Testis (tissue), 2 donors: ENCODE data around the gene CALML5.

Source experiments
- POLR2A ChIP-seq: fragments of 450-650 bp; IDR thresholded peaks from one replicate; pipeline ENCODE4 v1.6.1; 2017; ENCODE audit warnings: antibody characterized with exemption, mild to moderate bottlenecking, moderate library complexity
- TF ChIP-seq, protein P1 (sequence below), 3 experiments: fragments of 450-650 bp in 2 of 3; fragments of 200-600 bp in 1 of 3; sonication (generic) in 1 of 3; IDR thresholded peaks; one replicate each; pipeline ENCODE4 v1.5.1; 2016 to 2019; ENCODE audit warnings: antibody characterized with exemption in 3 of 3, mild to moderate bottlenecking in 2 of 3, moderate library complexity in 1 of 3

DNA sequence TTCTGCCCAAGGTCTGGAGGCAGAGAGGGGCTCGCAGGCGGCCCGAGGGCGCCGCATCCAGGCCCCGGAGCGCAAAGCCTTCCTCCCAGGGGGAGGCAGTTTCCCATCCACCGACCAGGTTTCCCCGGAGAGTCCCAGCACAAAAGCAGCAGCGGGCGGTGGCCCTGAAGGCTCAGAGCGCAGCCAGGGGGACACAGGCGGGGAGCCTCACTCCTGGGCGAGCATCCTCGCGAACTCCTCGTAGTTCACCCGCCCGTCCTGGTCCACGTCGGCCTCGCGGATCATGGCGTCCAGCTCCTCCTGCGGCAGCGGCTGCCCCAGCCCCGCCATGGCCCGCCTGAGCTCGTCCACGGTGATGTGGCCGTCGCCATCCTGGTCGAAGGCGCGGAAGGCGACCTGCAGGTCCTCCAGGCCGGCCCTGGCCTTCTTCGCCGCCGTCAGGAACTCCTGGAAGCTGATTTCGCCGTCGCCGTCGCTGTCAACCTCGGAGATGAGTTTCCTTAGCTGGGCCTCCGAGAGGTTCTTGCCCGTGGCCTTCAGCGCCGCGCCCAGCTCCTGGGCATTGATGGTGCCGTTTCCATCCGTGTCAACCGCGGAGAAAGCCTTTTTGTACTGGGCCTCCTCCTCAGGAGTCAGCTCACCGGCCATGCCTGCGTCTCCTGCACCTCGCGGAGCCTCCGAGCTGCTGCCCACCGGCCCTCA lies 428 bp downstream of the CALML5 start:
- TF ChIP-seq POLR2A: no peak
- TF ChIP-seq, protein P1, sequence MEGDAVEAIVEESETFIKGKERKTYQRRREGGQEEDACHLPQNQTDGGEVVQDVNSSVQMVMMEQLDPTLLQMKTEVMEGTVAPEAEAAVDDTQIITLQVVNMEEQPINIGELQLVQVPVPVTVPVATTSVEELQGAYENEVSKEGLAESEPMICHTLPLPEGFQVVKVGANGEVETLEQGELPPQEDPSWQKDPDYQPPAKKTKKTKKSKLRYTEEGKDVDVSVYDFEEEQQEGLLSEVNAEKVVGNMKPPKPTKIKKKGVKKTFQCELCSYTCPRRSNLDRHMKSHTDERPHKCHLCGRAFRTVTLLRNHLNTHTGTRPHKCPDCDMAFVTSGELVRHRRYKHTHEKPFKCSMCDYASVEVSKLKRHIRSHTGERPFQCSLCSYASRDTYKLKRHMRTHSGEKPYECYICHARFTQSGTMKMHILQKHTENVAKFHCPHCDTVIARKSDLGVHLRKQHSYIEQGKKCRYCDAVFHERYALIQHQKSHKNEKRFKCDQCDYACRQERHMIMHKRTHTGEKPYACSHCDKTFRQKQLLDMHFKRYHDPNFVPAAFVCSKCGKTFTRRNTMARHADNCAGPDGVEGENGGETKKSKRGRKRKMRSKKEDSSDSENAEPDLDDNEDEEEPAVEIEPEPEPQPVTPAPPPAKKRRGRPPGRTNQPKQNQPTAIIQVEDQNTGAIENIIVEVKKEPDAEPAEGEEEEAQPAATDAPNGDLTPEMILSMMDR (IDR thresholded peaks at IDR 0.05): no peak
